HepG2 (cell line): ENCODE measurements around the gene PIGN. TPM values are rescaled to one million over a fixed set of nuclear protein-coding genes. Genes with fewer than 3 reads are reported as not detected.

Source experiments
- ATAC-seq: fragments of 200-7000 bp; cut with Tn5 transposase; 3 replicates; pipeline ENCODE4 v1.9.1; 2020; ENCODE audit warnings: mild to moderate bottlenecking, moderate library complexity
- BruUV-seq: library from RNA; stranded (reverse); fragments of 400-500 nt; replicated peaks from 2 replicates; lab custom pipeline; 2021; lab: Mats Ljungman, UMichigan
- CTCF ChIA-PET: fragments of 300-600 bp; formaldehyde crosslinking; extraction: SDS; loops from one replicate; lab custom pipeline; 2021; ENCODE audit warnings: low total read pairs, inconsistent platforms, low intra/inter-chr PET ratio; lab: Yijun Ruan, JAX
- POLR2A ChIA-PET: fragments of 350-600 bp; sonication (Branson Sonifier 250); formaldehyde crosslinking; loops from one replicate; lab custom pipeline; 2020; ENCODE audit warnings: antibody characterized with exemption, inconsistent platforms; lab: Yijun Ruan, JAX
- DNase-seq: peaks from one replicate; pipeline ENCODE4 v3.0.0-alpha.2; 2015; ENCODE audit warnings: low spot score
- FAIRE-seq: peaks from 3 replicates; lab custom pipeline; 2011; peaks lifted over from hg19 to GRCh38; lab: Jason Lieb, UNC
- H2AFZ ChIP-seq: one replicate; pipeline ENCODE4 v1.6.1; 2011; ENCODE audit warnings: low read length, inconsistent platforms
- H3K27ac ChIP-seq: fragments of 300-600 bp; 3 replicates; pipeline ENCODE4 v1.8.0; 2011; ENCODE audit warnings: mixed run types, mild to moderate bottlenecking, mixed read lengths, low read length, inconsistent platforms; ENCODE audit not compliant: insufficient read depth; ENCODE audit errors: extremely low read length
- H3K27me3 ChIP-seq, 2 experiments: fragments of 200-600 bp in 1 of 2; 2 replicates in 1 of 2; 3 replicates in 1 of 2; pipeline versions ENCODE4 v1.6.0 to v1.8.0; 2011; ENCODE audit warnings: low read length in 2 of 2, mild to moderate bottlenecking in 2 of 2, moderate library complexity in 2 of 2, inconsistent platforms in 1 of 2; ENCODE audit not compliant: insufficient read depth in 2 of 2, control insufficient read depth in 1 of 2
- H3K36me3 ChIP-seq, 2 experiments: fragments of 200-600 bp in 1 of 2; replicated peaks in 1 of 2; 2 replicates in 1 of 2; 3 replicates in 1 of 2; pipeline versions ENCODE4 v1.5.1 to v1.8.0; 2011; ENCODE audit warnings: low read length in 2 of 2, inconsistent platforms in 1 of 2; ENCODE audit not compliant: insufficient read depth in 2 of 2, control insufficient read depth in 1 of 2
- H3K4me1 ChIP-seq: 2 replicates; pipeline ENCODE4 v1.5.1; 2012; ENCODE audit warnings: low read length, inconsistent platforms; ENCODE audit not compliant: insufficient read depth
- H3K4me2 ChIP-seq: 2 replicates; pipeline ENCODE4 v1.6.0; 2011; ENCODE audit warnings: low read depth, low read length, inconsistent platforms
- H3K4me3 ChIP-seq, 3 experiments: fragments of 200-600 bp in 1 of 3; sonication (generic), shearing (Covaris generic) in 1 of 3; replicated peaks in 1 of 3; 2 replicates each; pipeline ENCODE4 v1.5.1; 2011 to 2016; ENCODE audit warnings: low read length in 3 of 3, inconsistent platforms in 2 of 3, low read depth in 2 of 3, mild to moderate bottlenecking in 2 of 3, control low read depth in 1 of 3, mixed read lengths in 1 of 3; ENCODE audit not compliant: insufficient read depth in 1 of 3
- H3K79me2 ChIP-seq: one replicate; pipeline ENCODE4 v1.6.1; 2011; ENCODE audit warnings: low read length, inconsistent platforms; ENCODE audit not compliant: insufficient read depth
- H3K9ac ChIP-seq: 2 replicates; pipeline ENCODE4 v1.6.0; 2011; ENCODE audit warnings: mild to moderate bottlenecking, low read depth, low read length, inconsistent platforms; ENCODE audit not compliant: insufficient read depth
- H3K9me3 ChIP-seq: 2 replicates; pipeline ENCODE4 v1.5.1; 2012; ENCODE audit warnings: mild to moderate bottlenecking, low read length
- H4K20me1 ChIP-seq: 2 replicates; pipeline ENCODE4 v1.6.0; 2011; ENCODE audit warnings: inconsistent platforms, mild to moderate bottlenecking, low read length, moderate library complexity; ENCODE audit not compliant: insufficient read depth
- AHR ChIP-seq: IDR thresholded peaks from 2 replicates; pipeline ENCODE4 v1.6.1; 2018; ENCODE audit warnings: missing genetic modification reagents, missing compliant biosample characterization
- ATF6 ChIP-seq: sonication (generic); formaldehyde crosslinking; conservative IDR thresholded peaks from 2 replicates; pipeline ENCODE4 v1.4.0; 2020; ENCODE audit warnings: missing genetic modification reagents
- CEBPG ChIP-seq: IDR thresholded peaks from 2 replicates; pipeline ENCODE4 v1.6.1; 2016
- DR1 ChIP-seq: sonication (generic); formaldehyde crosslinking; IDR thresholded peaks from 2 replicates; pipeline ENCODE4 v1.8.0; 2021; ENCODE audit warnings: mild to moderate bottlenecking, missing genetic modification reagents, inconsistent platforms
- FOXP4 ChIP-seq: sonication (generic); formaldehyde crosslinking; IDR thresholded peaks from 2 replicates; pipeline ENCODE4 v1.4.0; 2020; ENCODE audit warnings: missing genetic modification reagents
- HBP1 ChIP-seq: IDR thresholded peaks from 2 replicates; pipeline ENCODE4 v1.6.1; 2016; ENCODE audit warnings: low read depth, control low read depth
- MXD3 ChIP-seq: IDR thresholded peaks from 2 replicates; pipeline ENCODE4 v1.6.1; 2016; ENCODE audit warnings: mild to moderate bottlenecking, missing biosample characterization, missing genetic modification reagents
- MXI1 ChIP-seq: IDR thresholded peaks from 3 replicates; pipeline ENCODE4 v1.6.1; 2012; ENCODE audit warnings: low read depth, low read length, inconsistent platforms, borderline replicate concordance
- RNF2 ChIP-seq: fragments of 450-650 bp; conservative IDR thresholded peaks from 2 replicates; pipeline ENCODE4 v1.6.1; 2016; ENCODE audit warnings: low read depth
- SNRNP70 ChIP-seq: fragments of 200-400 bp; formaldehyde crosslinking; IDR thresholded peaks from 2 replicates; pipeline ENCODE4 v1.6.1; 2017; ENCODE audit warnings: mild to moderate bottlenecking, low read depth, low read length, moderate library complexity
- TRAFD1 ChIP-seq: sonication (generic); formaldehyde crosslinking; IDR thresholded peaks from 2 replicates; pipeline ENCODE4 v1.5.1; 2020; ENCODE audit warnings: missing genetic modification reagents, mild to moderate bottlenecking, borderline replicate concordance
- ZBTB34 ChIP-seq: sonication (generic); formaldehyde crosslinking; IDR thresholded peaks from 2 replicates; pipeline ENCODE4 v1.8.0; 2022; ENCODE audit warnings: mild to moderate bottlenecking, missing genetic modification reagents
- ZKSCAN8 ChIP-seq: IDR thresholded peaks from 2 replicates; pipeline ENCODE4 v1.6.1; 2016; ENCODE audit warnings: borderline replicate concordance, missing genetic modification reagents, missing compliant biosample characterization
- ZNF263 ChIP-seq: sonication (generic); formaldehyde crosslinking; IDR thresholded peaks from 2 replicates; pipeline ENCODE4 v1.4.0; 2020; ENCODE audit warnings: missing genetic modification reagents
- WGBS: methylation state at CpG from one replicate; pipeline ENCODE4 v1.1.6; 2017; ENCODE audit warnings: low lambda C conversion rate; 5-methylcytosine and 5-hydroxymethylcytosine counted together
- in situ Hi-C: cut with HindIII; loops from 2 replicates; pipeline ENCODE4 v1.10.0; 2017; ENCODE audit warnings: low pct_unique_long_range_greater_than_20kb; ENCODE audit not compliant: extremely low pct_ligation_motif_present
- intact Hi-C: fragments of 100-400 bp; cut with micrococcal nuclease; formaldehyde crosslinking; loops from one replicate; pipeline ENCODE4 v1.10.0; 2022; ENCODE audit not compliant: unreplicated experiment
- polyA plus RNA-seq, 8 experiments: library from polyadenylated mRNA; depleted of rRNA in 3 of 8; stranded (reverse) in 7 of 8; unstranded in 1 of 8; fragments of >200 nt; fragmentation: Illumina TruSeq in 4 of 8; extraction: Trizol in 4 of 8; gene quantifications; 2 replicates each; pipeline versions ENCODE4 v1.2.1 to v1.2.3, GENCODE V29; 2011 to 2016; ENCODE audit warnings: low read depth in 4 of 8, missing spikeins in 1 of 8, mixed read lengths in 1 of 8; ENCODE audit not compliant: insufficient read depth in 1 of 8
- total RNA-seq, 5 experiments: library from RNA; depleted of rRNA; stranded (reverse); fragments of >200 nt; fragmentation: Illumina TruSeq; extraction: Trizol; gene quantifications; 2 replicates each; pipeline ENCODE4 v1.2.3, GENCODE V29; 2016; ENCODE audit warnings: low read depth in 1 of 5

The PIGN gene
- total and polyA plus RNA-seq, 2 of the 13 experiments (the other 11 are each of a cell fraction or from before 2014, with no cell fraction given) = 15.5 to 33.6 TPM

- no peak for TF ChIP-seq ZNF263 (CRISPR knock-in tag)
- no peak for TF ChIP-seq DR1
- TF ChIP-seq MXI1 = peak; percentile 65; the same call in 2 of the 3 replicates
- TF ChIP-seq SNRNP70 = no peak
- TF ChIP-seq AHR = peak; percentile 24; the same call in 1 of the 2 replicates
- no peak for TF ChIP-seq ATF6
- no peak for TF ChIP-seq CEBPG (CRISPR knock-in tag)
Observed at GRCh38 chr18:62186774-62187542, at the start of gene PIGN, which contains the start of gene RELCH (continued).

GRCh38 chr18:62236252-62236651 is 49.4 kb upstream of the PIGN start:
- no peak for FAIRE-seq
- intact Hi-C loops = no loop called here
- in situ Hi-C loops = no loop called here

More at GRCh38 chr18:62236252-62236651, 49.4 kb upstream of the PIGN start:
- ATAC-seq = no peak
- no peak overlapping the region for H3K9ac ChIP-seq
- H4K20me1 ChIP-seq = no peaks in the 10 kb centered on the region
- WGBS = 98% methylated on average over 1 of the region's 1 CpG
- no peaks in the 10 kb centered on the region for H3K79me2 ChIP-seq
- H3K36me3 ChIP-seq = peaks cover 4 to 19% of the 10 kb centered on the region in 2 experiments; a peak in 3 of 5 replicates
- CTCF ChIA-PET = no interaction called here
- no peak overlapping the region for H3K4me3 ChIP-seq
- TF ChIP-seq ZBTB34 (CRISPR knock-in tag) = no peak
- TF ChIP-seq ZKSCAN8 (CRISPR knock-in tag) = no peak
- no peak for TF ChIP-seq TRAFD1 (CRISPR knock-in tag)
- TF ChIP-seq FOXP4 (CRISPR knock-in tag) = no peak
- no peak for TF ChIP-seq MXD3 (CRISPR knock-in tag)
- TF ChIP-seq RNF2 = no peak
- TF ChIP-seq HBP1 (CRISPR knock-in tag) = no peak
- TF ChIP-seq, all 625 proteins: peak for 0
- H3K4me1 ChIP-seq = no peaks in the 10 kb centered on the region
- no TSS peak for BruUV-seq
- no peak overlapping the region for H3K27ac ChIP-seq
- H3K9me3 ChIP-seq = no peaks in the 10 kb centered on the region
- no peak for DNase-seq
- no peak overlapping the region for H2AFZ ChIP-seq
- POLR2A ChIA-PET = no interaction called here
- no peaks in the 10 kb centered on the region for H3K27me3 ChIP-seq
- no peak overlapping the region for H3K4me2 ChIP-seq
